IgD-negative memory B cell (primary cell): ENCODE results near the gene HTD2. TPM values are rescaled to one million over a fixed set of nuclear protein-coding genes. Genes with fewer than 3 reads are reported as not detected.

ENCODE experiments used
- H3K27ac Mint-ChIP-seq, 3 donors: one replicate each; pipeline ENCODE4 v1.8.0; 2020 to 2022; ENCODE audit warnings: mild to moderate bottlenecking in 3 of 3, mixed read lengths in 3 of 3, moderate library complexity in 1 of 3
- H3K27me3 Mint-ChIP-seq: one replicate; pipeline ENCODE4 v1.8.0; 2021; ENCODE audit warnings: mixed read lengths
- H3K36me3 Mint-ChIP-seq: one replicate; pipeline ENCODE4 v1.8.0; 2020; ENCODE audit warnings: mild to moderate bottlenecking, mixed read lengths
- H3K4me1 Mint-ChIP-seq, 3 donors: one replicate each; pipeline ENCODE4 v1.8.0; 2020 to 2022; ENCODE audit warnings: mixed read lengths in 3 of 3, mild to moderate bottlenecking in 1 of 3
- H3K4me3 Mint-ChIP-seq, 4 donors: one replicate each; pipeline ENCODE4 v1.8.0; 2020 to 2022; ENCODE audit warnings: mild to moderate bottlenecking in 4 of 4, mixed read lengths in 4 of 4, moderate library complexity in 3 of 4
- H3K9me3 Mint-ChIP-seq, 3 donors: one replicate each; pipeline ENCODE4 v1.8.0; 2020 to 2021; ENCODE audit warnings: mixed read lengths in 3 of 3, mild to moderate bottlenecking in 1 of 3
- polyA plus RNA-seq: library from polyadenylated mRNA; unstranded; fragments of 300-500 nt; fragmentation: Illumina TruSeq; gene quantifications from one replicate; pipeline ENCODE4 v1.2.3, GENCODE V29; 2021

The HTD2 gene
- polyA plus RNA-seq, 1 donor from 2014 or later: 21.1 TPM

DNA sequence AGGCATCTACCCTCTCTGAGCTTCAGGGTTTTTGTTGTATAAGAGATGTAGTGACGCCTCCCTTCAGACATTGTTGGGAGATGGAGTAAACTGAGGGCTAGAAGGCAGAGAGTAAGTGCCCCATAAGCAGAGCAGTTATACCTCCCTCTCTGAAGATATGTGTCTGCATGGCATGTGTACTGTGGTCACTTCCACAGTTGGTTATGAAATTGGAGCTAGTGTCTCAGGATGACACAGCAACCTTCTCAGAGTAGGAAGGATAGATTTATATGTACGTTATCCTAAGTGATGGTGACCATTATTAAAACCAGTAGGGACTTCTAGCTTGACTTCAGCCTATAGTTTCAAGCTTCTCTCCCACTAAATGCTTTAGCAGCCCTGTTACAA lies 44.3 kb downstream of the HTD2 start:
- peak overlapping the region; percentile 44 to 81 (median 80) for H3K4me3 Mint-ChIP-seq
- H3K27ac Mint-ChIP-seq: peak overlapping the region; percentile 84 to 97 (median 89)
- H3K27me3 Mint-ChIP-seq: no peaks in the 10 kb centered on the region
- H3K36me3 Mint-ChIP-seq: peaks cover 8% of the 10 kb centered on the region
- H3K4me1 Mint-ChIP-seq: peaks cover 67 to 83% (median 82%) of the 10 kb centered on the region in 3 donors
- no peaks in the 10 kb centered on the region for H3K9me3 Mint-ChIP-seq

DNA sequence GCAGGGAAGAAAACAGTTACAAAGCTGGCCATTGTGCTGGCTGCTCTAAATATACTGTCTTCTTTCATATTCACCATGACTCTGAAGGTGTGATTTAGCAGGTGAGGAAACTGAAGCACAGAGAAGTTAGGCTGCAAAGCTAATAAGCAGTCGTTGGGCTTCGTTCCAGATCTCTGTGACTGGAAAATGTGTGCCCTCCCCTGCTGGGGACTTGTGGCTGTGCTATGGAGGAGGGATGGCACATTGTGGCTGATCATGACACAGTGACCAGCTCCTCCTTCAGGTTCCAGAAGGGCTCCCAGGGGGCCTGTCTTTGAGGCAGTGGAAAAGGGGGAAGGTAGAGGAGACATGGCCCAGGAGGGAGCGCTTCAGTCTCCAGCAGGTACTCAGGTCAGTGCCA lies 45.6 kb downstream of the HTD2 start:
- Mint-ChIP-seq H3K9me3 (no peaks in the 10 kb centered on the region), H3K27ac (peak overlapping the region; percentile 76 to 97 (median 94)), H3K27me3 (no peaks in the 10 kb centered on the region), H3K36me3 (peaks cover 5% of the 10 kb centered on the region), H3K4me1 (peaks cover 67 to 81% (median 81%) of the 10 kb centered on the region in 3 donors), H3K4me3 (peak overlapping the region; percentile 68 to 98 (median 92))

DNA sequence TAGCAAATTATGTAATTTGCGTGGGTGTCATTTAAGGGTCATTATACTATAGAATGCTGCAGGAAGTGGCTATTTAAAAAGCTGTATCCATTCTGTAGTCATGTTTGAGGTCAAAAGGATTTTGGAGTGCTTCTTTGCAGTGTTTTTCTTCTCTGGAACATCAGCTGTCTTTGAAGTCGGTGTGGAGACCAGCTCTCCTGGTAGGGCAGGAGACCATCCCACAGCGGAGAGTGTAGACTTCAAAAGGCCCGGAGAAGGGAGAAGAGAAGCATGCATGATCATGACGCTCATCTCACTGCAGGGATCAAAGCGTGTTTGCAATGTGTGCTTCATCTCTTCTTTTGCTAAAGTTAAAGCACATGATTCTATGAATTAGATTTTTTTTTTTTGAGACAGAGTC lies 46.3 kb downstream of the HTD2 start:
- Mint-ChIP-seq H3K36me3 (peaks cover 5% of the 10 kb centered on the region), H3K4me3 (peak overlapping the region; percentile 54 to 98 (median 92)), H3K27ac (peak overlapping the region; percentile 76 to 97 (median 94)), H3K4me1 (peaks cover 65 to 80% (median 80%) of the 10 kb centered on the region in 3 donors), H3K27me3 (no peaks in the 10 kb centered on the region), H3K9me3 (no peaks in the 10 kb centered on the region)

DNA sequence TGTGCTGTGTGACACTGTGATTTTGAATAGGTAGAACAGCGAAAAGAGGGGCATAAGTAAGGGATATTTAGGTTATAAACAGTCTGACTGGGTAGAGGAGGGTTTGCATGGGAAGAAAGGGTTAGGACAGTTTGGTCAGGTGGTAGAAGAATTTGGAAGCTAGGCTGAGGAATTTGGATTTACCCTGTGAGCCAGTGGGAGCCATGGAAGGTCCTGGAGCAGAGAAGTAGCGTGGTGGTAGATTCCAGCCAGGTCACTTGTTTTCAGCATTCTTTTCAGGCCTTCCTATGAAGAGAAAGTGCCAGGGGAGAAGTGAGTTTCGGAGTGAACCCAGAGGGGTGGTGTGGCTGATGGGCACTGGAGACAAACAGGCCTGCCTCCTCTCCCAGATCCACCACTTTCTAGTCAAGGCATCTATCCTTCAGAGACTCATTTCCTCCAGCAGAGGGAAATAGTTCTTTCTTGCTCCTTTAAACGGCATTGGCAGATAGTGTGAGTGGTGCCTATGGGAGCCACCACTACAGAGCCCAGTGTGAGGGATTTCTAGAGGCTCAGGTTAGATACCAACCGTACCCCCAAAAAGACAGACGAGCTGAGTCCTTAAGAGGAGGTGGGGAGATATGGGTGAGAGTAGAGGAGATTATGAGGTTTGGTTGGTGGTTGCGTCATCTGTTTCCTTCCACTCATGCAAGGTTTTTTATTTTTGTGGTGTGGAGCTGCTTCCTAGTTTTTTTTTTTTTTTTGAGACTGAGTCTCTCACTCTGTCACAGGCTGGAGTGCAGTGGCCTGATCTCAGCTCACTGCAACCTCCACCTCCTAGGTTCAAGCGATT lies 47.6 kb downstream of the HTD2 start:
- Mint-ChIP-seq H3K9me3 (no peaks in the 10 kb centered on the region), H3K27ac (peak overlapping the region; percentile 76 to 97 (median 93)), H3K27me3 (no peaks in the 10 kb centered on the region), H3K36me3 (peaks cover 5% of the 10 kb centered on the region), H3K4me3 (peak overlapping the region; percentile 85 to 98 (median 92)), H3K4me1 (peaks cover 68 to 82% (median 76%) of the 10 kb centered on the region in 3 donors)

DNA sequence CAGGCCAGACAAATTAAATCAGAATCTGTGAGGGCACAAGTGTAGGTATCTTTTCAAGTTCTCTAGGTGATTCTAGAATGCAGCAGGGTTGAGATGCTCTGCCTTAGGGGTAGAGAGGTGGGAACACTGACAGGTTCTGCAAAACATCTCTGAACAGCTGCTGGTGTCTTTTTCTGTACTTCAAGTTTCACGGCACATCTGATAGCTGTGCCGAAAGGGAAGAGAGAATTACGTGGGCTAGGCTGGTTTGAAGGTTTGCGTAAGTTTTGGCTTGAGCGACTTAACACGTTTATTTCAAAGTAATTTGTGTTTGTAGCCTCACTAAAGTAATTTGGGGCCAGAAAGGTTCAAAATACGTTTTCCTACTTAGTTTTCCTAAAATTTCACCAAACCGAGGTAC lies 48.9 kb downstream of the HTD2 start:
- Mint-ChIP-seq H3K9me3 (no peaks in the 10 kb centered on the region), H3K27ac (peak overlapping the region; percentile 76 to 97 (median 93)), H3K4me1 (peaks cover 58 to 71% (median 66%) of the 10 kb centered on the region in 3 donors), H3K36me3 (peaks cover 8% of the 10 kb centered on the region), H3K4me3 (peak overlapping the region; percentile 77 to 91 (median 86)), H3K27me3 (no peaks in the 10 kb centered on the region)

DNA sequence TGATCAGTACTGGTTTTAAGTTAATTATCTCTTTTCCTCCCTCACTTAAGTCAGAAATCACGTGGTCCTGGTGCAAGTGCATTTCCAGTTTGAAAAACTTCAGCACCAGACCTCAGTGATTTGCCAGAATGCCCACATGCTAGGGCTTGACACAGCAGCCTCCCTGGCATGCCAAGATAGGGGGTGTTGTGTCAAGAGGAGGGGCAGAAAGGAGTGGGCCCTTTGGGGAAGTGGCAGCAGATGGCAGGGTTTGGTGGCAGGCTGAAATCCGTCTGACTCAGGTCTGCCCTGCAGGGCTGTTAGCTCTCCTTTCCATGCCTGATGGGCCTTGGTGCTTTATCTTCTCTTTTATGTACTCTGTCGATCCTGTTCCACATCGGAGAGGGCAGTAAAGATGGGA lies 49.7 kb downstream of the HTD2 start:
- Mint-ChIP-seq H3K4me1 (peaks cover 51 to 63% (median 59%) of the 10 kb centered on the region in 3 donors), H3K27ac (peak overlapping the region; percentile 76 to 97 (median 93)), H3K36me3 (peaks cover 8% of the 10 kb centered on the region), H3K9me3 (no peaks in the 10 kb centered on the region), H3K27me3 (no peaks in the 10 kb centered on the region), H3K4me3 (peak overlapping the region; percentile 54 to 81 (median 78))

DNA sequence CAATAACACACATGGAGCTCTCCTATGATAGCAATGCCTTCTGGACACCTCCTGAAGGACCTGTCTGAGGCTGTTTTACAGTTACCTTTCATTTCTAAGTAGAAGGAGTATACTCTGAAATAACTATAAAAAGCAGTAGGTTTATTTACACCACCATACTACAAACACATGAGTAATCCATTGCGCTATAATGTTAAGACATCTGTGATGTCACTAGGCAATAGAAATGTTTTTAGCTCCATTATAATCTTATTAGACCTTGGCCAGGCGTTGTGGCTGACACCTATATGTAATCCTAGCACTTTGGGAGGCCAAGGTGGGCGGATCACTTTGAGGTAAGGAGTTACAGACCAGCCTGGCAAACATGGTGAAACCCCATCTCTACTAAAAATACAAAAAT lies 51.1 kb downstream of the HTD2 start:
- H3K4me1 Mint-ChIP-seq: peaks cover 53 to 61% (median 59%) of the 10 kb centered on the region in 3 donors
- H3K9me3 Mint-ChIP-seq: no peaks in the 10 kb centered on the region
- H3K27me3 Mint-ChIP-seq: no peaks in the 10 kb centered on the region
- peak overlapping the region; percentile 34 to 90 (median 62) for H3K27ac Mint-ChIP-seq
- H3K4me3 Mint-ChIP-seq: peak overlapping the region; percentile 22 to 86 (median 54)
- peaks cover 6% of the 10 kb centered on the region for H3K36me3 Mint-ChIP-seq

DNA sequence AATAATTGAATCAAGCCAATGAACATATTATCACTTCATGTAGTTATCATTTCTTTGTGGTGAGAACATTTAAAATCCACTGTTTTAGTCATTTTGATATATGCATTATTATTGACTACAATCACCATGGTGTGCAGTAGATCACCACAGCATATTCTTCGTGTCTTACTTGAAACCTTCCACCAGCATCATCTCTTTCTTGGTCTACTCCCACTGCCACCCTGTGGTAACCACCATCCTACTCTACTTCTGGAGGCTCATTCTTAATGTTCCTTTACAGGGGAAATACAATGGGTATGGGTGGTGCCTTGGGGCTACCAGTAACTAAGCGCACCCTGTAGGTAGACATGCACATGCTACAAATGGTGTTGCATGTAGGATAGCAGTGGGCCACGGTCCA lies 51.8 kb downstream of the HTD2 start:
- peaks cover 6% of the 10 kb centered on the region for H3K36me3 Mint-ChIP-seq
- peak overlapping the region in 2 of 3 donors; percentile 34 to 62 for H3K27ac Mint-ChIP-seq
- H3K27me3 Mint-ChIP-seq: no peaks in the 10 kb centered on the region
- H3K9me3 Mint-ChIP-seq: no peaks in the 10 kb centered on the region
- H3K4me1 Mint-ChIP-seq: peaks cover 51 to 58% (median 56%) of the 10 kb centered on the region in 3 donors
- peak overlapping the region in 1 of 4 donors; percentile 22 for H3K4me3 Mint-ChIP-seq

DNA sequence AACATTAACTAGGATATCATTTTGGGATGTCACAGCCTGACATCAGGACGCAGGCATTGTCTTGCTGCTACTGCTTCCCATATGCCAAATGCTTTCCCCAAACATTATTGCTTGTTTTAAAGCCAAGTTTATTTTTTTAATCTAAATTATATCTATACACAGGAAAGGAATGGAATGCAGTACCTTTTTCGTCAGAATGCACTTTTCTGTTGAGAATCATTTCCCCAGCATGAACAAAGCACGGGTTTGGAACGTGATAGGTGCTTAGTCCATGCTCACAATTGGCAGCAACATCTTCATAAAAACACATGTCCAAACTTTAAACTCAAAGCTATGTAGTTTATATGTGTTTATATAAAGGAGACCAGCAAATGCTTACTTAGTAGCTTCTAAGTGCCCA lies 52.5 kb downstream of the HTD2 start:
- Mint-ChIP-seq H3K36me3 (peaks cover 6% of the 10 kb centered on the region), H3K27me3 (no peaks in the 10 kb centered on the region), H3K9me3 (no peaks in the 10 kb centered on the region), H3K27ac (peak overlapping the region in 1 of 3 donors; percentile 34), H3K4me1 (peaks cover 52 to 54% (median 53%) of the 10 kb centered on the region in 3 donors), H3K4me3 (peak overlapping the region in 1 of 4 donors; percentile 52)

DNA sequence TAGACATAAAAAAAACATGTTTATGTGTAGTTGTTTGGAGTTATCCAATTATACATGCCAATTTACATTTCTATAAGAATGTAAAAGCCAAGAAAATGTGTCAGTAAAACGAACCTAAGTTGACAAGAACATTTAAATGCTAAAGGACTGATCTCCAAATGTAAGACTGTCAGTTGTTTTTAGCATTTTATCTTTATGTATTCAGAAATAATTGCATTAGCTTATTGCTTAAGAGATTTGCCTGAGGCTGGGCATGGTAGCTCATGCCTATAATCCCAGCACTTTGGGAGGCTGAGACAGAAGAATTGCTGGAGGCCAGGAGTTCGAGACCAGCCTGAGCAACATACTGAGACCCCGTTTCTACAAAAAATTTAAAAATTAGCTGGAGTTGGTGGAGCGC lies 53.3 kb downstream of the HTD2 start:
- peaks cover 7% of the 10 kb centered on the region for H3K36me3 Mint-ChIP-seq
- H3K27me3 Mint-ChIP-seq: no peaks in the 10 kb centered on the region
- H3K4me3 Mint-ChIP-seq: no peak overlapping the region
- H3K9me3 Mint-ChIP-seq: no peaks in the 10 kb centered on the region
- H3K4me1 Mint-ChIP-seq: peaks cover 53% of the 10 kb centered on the region in 3 donors
- H3K27ac Mint-ChIP-seq: no peak overlapping the region

DNA sequence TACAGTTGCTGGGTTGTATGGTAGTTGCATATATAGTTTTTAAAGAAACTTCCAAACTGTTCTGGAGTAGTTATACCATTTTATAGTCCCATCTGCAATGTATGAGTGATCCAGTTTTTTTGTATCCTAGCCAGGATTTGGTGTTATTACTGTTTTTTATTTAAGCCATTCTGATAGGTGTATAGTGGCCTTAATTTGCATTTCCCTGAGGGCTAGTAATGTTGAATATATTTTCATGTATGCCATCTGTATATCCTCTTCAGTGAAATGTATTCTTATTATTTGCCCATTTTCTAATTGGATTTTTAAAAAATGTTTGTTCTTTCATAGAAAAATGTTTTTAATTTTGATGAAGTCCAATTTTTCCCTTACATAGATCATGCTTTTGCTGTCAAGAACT lies 55.5 kb downstream of the HTD2 start:
- H3K4me1 Mint-ChIP-seq: peaks cover 56 to 62% (median 57%) of the 10 kb centered on the region in 3 donors

DNA sequence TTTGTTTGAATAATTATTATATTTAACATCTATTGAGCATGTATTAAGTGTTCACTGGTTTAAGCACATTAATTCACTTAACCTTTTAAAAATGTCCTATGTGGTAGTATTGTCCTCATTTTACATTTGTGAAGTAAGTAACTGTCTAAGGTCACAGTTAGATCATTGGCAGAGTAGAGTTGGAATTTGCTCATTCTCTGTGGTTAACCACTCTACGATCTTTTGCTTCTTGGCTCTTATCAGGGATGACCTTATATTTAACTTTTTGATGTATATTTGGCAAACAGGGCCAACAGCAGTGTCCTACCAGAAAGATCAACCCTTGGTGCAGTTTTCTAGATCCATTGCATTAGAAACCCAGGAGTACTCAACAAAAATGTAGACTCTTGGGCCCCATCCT lies 60.4 kb downstream of the HTD2 start:
- peak overlapping the region in 1 of 4 donors; percentile 42 for H3K4me3 Mint-ChIP-seq
- no peaks in the 10 kb centered on the region for H3K27me3 Mint-ChIP-seq
- peaks cover 6% of the 10 kb centered on the region for H3K36me3 Mint-ChIP-seq
- H3K27ac Mint-ChIP-seq: no peak overlapping the region
- H3K9me3 Mint-ChIP-seq: no peaks in the 10 kb centered on the region
- peaks cover 41 to 43% (median 41%) of the 10 kb centered on the region in 3 donors for H3K4me1 Mint-ChIP-seq

More for the DNA sequence above, 55.5 kb downstream of the HTD2 start:
- Mint-ChIP-seq H3K27ac (no peak overlapping the region), H3K9me3 (no peaks in the 10 kb centered on the region), H3K27me3 (no peaks in the 10 kb centered on the region), H3K4me3 (peak overlapping the region in 1 of 4 donors; percentile 18), H3K36me3 (peaks cover 12% of the 10 kb centered on the region)

DNA sequence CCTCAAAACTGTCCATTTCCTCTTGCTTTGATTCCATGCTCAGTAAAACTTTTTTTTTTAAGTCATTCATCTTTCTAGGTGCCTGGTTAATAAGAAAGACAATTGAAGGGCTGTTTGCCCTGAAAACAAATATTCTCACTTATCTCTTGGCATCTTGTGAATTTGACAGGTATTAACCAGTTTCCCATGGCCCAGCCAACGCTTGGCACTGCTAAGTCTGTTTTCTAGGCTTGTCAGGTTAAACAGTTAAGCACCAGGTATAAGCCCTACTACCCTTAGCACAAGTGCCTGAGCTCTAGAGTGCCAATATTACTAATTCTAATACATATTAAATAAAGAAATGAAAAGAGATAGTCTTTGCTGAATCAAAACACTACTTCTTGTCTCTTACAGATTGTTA lies 62.7 kb downstream of the HTD2 start:
- H3K36me3 Mint-ChIP-seq: peaks cover 11% of the 10 kb centered on the region
- no peaks in the 10 kb centered on the region for H3K27me3 Mint-ChIP-seq
- no peaks in the 10 kb centered on the region for H3K9me3 Mint-ChIP-seq
- H3K4me3 Mint-ChIP-seq: no peak overlapping the region
- H3K27ac Mint-ChIP-seq: no peak overlapping the region
- peaks cover 29 to 32% (median 32%) of the 10 kb centered on the region in 3 donors for H3K4me1 Mint-ChIP-seq
